ENCODE results near the gene PRKCA. TPM values are rescaled to one million over a fixed set of nuclear protein-coding genes. Genes with fewer than 3 reads are reported as not detected.

PRKCA gene
- polyA plus RNA-seq, 2 of the 4 experiments (the other 2 are of a cell fraction): 28.8 to 65.0 TPM

DNA sequence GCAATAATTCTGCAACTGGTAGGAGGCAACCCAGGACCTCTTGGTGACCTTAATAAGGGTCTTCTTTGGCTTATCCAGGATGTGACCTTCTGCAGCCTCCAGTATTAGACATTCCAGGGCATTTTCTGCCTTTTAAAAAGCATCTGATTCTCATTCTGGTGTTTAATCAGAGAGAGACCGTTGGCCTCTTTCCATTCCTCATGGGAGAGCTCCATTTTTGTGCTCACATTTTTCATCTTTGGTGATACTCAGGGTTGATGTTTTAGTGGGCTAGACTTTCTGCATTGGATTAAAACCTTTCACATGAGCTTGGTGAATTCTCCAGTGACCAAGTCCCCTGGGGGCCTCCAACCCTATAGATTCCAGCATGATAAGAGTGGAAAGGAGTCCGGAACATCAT, 382.3 kb downstream of the PRKCA start:
- TF ChIP-seq RARB (CRISPR knock-in tag; IDR thresholded peaks at IDR 0.05) (no peak), MAFK (IDR thresholded peaks at IDR 0.05; ENCODE audit: partially characterized antibody) (no peak), RFX5 (IDR thresholded peaks at IDR 0.05) (no peak), SMC3 (IDR thresholded peaks at IDR 0.05) (no peak), ATOH8 (CRISPR knock-in tag; IDR thresholded peaks at IDR 0.05; ENCODE audit: low read depth) (no peak), RNF2 (IDR thresholded peaks at IDR 0.05; ENCODE audit: borderline replicate concordance, low read depth) (no peak), ZC3H11A (IDR thresholded peaks at IDR 0.05) (no peak), NFE2L2 (conservative IDR thresholded peaks at IDR 0.05; ENCODE audit: low read length) (no peak), CEBPB (IDR thresholded peaks at IDR 0.05) (no peak), HOXB13 (CRISPR knock-in tag; IDR thresholded peaks at IDR 0.05; ENCODE audit: low read depth) (no peak), ELK1 (IDR thresholded peaks at IDR 0.05; ENCODE audit: low read depth, low read length) (no peak)
- CTCF ChIA-PET: interaction anchor here (0.6 to 3.8 kb wide), 5 partner anchors 10 to 1596 kb away, joined by 3 to 24 read pairs (median 3); no protein-coding TSS in a partner anchor
- no peak overlapping the region for H3K27ac ChIP-seq
- DNase-seq (ENCODE audit: low read depth in 1 of 2, low spot score in 1 of 2) (no peak), FAIRE-seq (no peak), ATAC-seq (no peak)
- H3K4me3 ChIP-seq: no peak overlapping the region
- H3K4me1 ChIP-seq: peaks cover 36% of the 10 kb centered on the region
- POLR2A ChIA-PET: no interaction called here
- H3K4me2 ChIP-seq: 0 out of 3 replicates have a peak overlapping the region, but pooled peaks have one; percentile 1
- 95% methylated on average over 2 of the region's 2 CpGs for WGBS (ENCODE audit: missing lambda C conversion rate)
- no peaks in the 10 kb centered on the region for H3K9me3 ChIP-seq

- ChIA-PET CTCF (interaction anchor here (0.9 to 1.1 kb wide), 2 partner anchors 21 to 52 kb away, joined by 3 read pairs; no protein-coding TSS in a partner anchor), POLR2A (no interaction called here)
- H3K9me3 ChIP-seq: no peaks in the 10 kb centered on the region
- peaks cover 37% of the 10 kb centered on the region for H3K4me1 ChIP-seq
- WGBS (ENCODE audit: missing lambda C conversion rate): 97% methylated on average over 6 of the region's 6 CpGs
- ATAC-seq (no peak), DNase-seq (ENCODE audit: low read depth in 1 of 2, low spot score in 1 of 2) (no peak), FAIRE-seq (no peak)
- TF ChIP-seq MYC (IDR thresholded peaks at IDR 0.05; ENCODE audit: borderline replicate concordance, low read length) (no peak), CHD2 (IDR thresholded peaks at IDR 0.05; ENCODE audit: low read length, partially characterized antibody) (no peak), RARB (CRISPR knock-in tag; IDR thresholded peaks at IDR 0.05) (no peak), JUNB (IDR thresholded peaks at IDR 0.05) (no peak), ZNF302 (CRISPR knock-in tag; IDR thresholded peaks at IDR 0.05) (no peak), HOXB13 (CRISPR knock-in tag; IDR thresholded peaks at IDR 0.05; ENCODE audit: low read depth) (no peak), HOXB5 (CRISPR knock-in tag; IDR thresholded peaks at IDR 0.05) (no peak), HEYL (CRISPR knock-in tag; IDR thresholded peaks at IDR 0.05) (no peak), CEBPB (IDR thresholded peaks at IDR 0.05) (no peak), KDM5A (IDR thresholded peaks at IDR 0.05) (no peak), ELK1 (IDR thresholded peaks at IDR 0.05; ENCODE audit: low read depth, low read length) (no peak)
- TF ChIP-seq, protein P1, sequence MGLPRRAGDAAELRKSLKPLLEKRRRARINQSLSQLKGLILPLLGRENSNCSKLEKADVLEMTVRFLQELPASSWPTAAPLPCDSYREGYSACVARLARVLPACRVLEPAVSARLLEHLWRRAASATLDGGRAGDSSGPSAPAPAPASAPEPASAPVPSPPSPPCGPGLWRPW (IDR thresholded peaks at IDR 0.05): no peak
- H3K4me3 ChIP-seq: no peak overlapping the region
- no peak overlapping the region for H3K27ac ChIP-seq
- no peak overlapping the region for H3K4me2 ChIP-seq
Measured at GRCh38 chr17:66686601-66687000, 384.2 kb downstream of the PRKCA start.

- Histone ChIP-seq H3K4me3 (no peak overlapping the region), H3K4me2 (no peak overlapping the region), H3K9me3 (no peaks in the 10 kb centered on the region), H3K27ac (no peak overlapping the region), H3K4me1 (peaks cover 48% of the 10 kb centered on the region)
- DNase-seq (ENCODE audit: low read depth in 1 of 2, low spot score in 1 of 2) (no peak), FAIRE-seq (no peak), ATAC-seq (no peak)
- POLR2A ChIA-PET: no interaction called here
- 88% methylated on average over 3 of the region's 3 CpGs for WGBS (ENCODE audit: missing lambda C conversion rate)
- TF ChIP-seq NFE2L2 (conservative IDR thresholded peaks at IDR 0.05; ENCODE audit: low read length) (no peak), RAD21 (conservative IDR thresholded peaks at IDR 0.05 in 1 of 2, IDR thresholded peaks at IDR 0.05 in 1 of 2) (no peak), E2F6 (IDR thresholded peaks at IDR 0.05; ENCODE audit: borderline replicate concordance, low read depth) (no peak), CHD2 (IDR thresholded peaks at IDR 0.05; ENCODE audit: low read length, partially characterized antibody) (no peak), PBX3 (IDR thresholded peaks at IDR 0.05) (no peak), POLR2A (IDR thresholded peaks at IDR 0.05; ENCODE audit: low read length) (no peak), TP53 (CRISPR knock-in tag; IDR thresholded peaks at IDR 0.05) (no peak), RARB (CRISPR knock-in tag; IDR thresholded peaks at IDR 0.05) (no peak), ZFP36 (IDR thresholded peaks at IDR 0.05; ENCODE audit: borderline replicate concordance, partially characterized antibody) (no peak), MAFK (IDR thresholded peaks at IDR 0.05; ENCODE audit: partially characterized antibody) (no peak), HOXB5 (CRISPR knock-in tag; IDR thresholded peaks at IDR 0.05) (no peak), PHF8 (IDR thresholded peaks at IDR 0.05; ENCODE audit: borderline replicate concordance, low read depth) (no peak)
- CTCF ChIA-PET: interaction anchor here (1.2 to 1.8 kb wide), 3 partner anchors 9 to 14 kb away, joined by 4 to 5 read pairs (median 5); no protein-coding TSS in a partner anchor
Measured at GRCh38 chr17:66687570-66688284, 385.3 kb downstream of the PRKCA start.
